GM12801 (cell line): ENCODE results near the gene MEX3D.

Source experiments
- TF ChIP-seq, protein P1 (sequence below): IDR thresholded peaks from one replicate; pipeline ENCODE4 v1.5.1; 2011; ENCODE audit warnings: control low read depth; ENCODE audit not compliant: insufficient read length; ENCODE audit errors: extremely low read depth

MEX3D gene

DNA sequence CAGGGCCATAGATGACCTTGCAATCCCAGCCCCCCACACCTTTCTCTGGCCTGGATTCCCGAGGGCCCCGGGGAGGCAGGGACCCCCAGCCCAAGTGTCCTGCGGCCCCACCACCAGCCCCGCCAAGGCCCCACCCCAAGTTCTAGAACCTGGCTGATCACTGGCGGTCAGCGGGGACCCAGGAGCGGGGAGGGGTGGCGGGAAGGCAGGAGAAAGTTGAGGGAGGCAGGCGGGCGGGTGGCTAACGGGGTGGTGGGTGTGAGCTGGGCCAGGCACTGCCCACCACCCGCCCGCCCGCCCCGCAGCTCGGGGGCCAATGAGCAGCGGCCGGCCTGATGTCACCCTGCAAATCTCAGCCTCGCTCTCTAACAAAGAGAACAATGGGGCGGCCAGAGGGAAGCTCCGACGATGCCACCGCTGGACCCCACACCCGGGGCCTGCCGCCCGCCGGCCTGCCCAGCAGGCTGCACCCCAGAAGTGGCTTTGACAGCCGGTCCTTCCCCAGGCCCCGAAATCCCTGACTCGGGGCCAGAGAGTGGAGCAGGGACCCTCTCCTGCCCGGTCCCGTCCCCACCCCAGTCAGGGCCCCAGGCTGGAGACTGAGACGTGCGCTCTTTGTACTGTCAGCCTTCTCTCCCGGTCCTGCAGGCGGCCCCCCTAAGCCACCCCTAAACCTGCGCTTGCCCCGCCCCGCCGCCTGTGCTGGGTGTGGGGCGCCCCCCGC, 1.6 kb downstream of the MEX3D start:
- TF ChIP-seq, protein P1, sequence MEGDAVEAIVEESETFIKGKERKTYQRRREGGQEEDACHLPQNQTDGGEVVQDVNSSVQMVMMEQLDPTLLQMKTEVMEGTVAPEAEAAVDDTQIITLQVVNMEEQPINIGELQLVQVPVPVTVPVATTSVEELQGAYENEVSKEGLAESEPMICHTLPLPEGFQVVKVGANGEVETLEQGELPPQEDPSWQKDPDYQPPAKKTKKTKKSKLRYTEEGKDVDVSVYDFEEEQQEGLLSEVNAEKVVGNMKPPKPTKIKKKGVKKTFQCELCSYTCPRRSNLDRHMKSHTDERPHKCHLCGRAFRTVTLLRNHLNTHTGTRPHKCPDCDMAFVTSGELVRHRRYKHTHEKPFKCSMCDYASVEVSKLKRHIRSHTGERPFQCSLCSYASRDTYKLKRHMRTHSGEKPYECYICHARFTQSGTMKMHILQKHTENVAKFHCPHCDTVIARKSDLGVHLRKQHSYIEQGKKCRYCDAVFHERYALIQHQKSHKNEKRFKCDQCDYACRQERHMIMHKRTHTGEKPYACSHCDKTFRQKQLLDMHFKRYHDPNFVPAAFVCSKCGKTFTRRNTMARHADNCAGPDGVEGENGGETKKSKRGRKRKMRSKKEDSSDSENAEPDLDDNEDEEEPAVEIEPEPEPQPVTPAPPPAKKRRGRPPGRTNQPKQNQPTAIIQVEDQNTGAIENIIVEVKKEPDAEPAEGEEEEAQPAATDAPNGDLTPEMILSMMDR = no peak

DNA sequence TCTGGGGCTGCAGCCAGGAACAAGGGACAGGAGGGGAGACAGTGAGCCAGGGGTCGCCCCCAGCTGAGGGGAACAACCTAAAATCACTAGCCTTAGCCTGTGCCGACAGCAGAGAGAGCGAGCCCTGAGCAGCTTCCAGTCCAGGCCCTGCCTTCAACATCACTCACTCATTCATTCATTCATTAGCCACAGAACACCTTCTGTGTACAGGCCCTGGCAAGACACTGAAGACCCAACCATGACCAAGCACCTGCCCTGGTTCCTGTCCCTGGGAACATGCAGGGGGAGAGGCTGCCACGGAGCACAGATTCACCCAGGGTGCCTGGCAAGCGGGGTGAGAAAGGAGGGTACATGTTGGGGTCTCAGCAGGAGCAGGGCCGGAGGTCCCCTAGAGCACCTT, 4.9 kb downstream of the MEX3D start:
- TF ChIP-seq, protein P1 = no peak

DNA sequence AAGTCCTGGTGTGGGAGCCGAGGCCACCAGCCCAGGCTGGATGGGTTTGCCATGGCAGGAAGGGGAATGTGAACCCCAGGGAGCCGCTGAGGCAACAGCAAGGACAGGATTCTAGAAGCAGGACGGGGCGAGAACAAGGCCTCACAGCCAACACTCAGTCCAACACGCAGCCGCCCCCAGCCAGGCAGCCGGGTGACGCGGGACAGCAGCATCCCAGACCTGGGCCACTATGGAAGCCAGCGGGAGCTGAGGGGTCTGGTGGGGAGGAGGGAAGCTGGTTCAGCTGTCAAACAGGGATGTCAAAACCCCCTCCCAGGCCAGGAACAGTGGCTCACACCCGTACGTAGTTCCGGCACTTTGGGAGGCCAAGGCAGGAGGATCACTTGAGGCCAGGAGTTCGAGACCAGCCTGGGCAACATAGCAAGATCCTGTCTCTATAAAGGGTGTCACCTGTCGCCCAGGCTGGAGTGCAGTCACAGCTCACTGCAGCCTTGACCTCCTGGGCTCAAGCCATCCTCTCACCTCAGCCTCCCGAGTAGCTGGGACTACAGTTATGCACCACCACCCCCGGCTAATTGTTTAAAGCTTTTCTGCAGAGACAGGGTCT, 6.8 kb downstream of the MEX3D start:
- TF ChIP-seq, protein P1 = no peak

DNA sequence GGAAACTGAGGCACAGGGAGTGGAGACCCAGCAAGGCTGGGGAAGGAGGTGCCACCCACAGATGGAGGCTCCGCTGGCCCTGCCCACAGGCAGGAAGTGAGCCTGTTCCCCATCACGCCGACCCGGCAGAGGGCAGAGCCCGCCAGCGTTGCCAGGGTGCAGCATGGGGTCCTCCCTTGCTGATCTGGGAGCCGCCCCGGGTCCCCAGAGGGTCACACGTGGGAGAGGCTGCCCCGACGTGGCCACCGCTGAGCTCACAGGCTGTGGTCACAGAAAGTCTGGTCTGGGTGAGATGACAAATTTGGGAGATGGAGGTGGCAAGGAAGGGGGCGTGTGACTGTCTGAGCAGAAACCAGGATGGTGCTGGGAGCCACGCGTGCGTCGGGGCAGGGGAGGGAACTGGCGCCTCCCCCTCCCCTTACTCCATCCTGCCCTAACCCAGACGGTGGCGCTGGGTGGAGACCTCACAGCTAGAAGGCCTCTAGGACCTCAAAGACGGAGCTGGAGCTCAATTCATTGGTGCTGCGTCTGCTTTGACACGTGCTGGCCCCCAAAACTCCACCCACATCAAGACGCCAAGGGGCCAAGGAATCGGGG, 7.7 kb downstream of the MEX3D start:
- TF ChIP-seq, protein P1 = no peak

DNA sequence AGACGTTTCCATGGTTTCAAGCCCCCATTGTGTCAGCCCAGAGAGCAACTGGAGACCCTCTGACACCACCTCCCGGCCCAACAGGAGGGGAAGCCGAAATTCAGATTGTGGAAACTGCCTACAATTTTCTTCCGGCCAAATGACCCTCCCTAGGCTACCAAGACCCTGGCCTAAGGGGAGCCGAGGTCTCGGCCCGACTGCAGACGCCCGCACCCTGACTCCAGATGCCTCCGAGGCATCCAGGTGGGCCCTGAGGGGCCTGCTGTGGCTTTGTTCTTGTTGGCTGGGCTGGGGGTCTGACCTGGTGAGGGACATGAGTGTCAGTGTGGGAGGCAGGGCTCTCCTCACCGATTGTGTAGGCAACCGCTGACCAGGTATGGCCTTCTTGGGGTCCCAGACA, 9.6 kb downstream of the MEX3D start:
- TF ChIP-seq, protein P1 = no peak

DNA sequence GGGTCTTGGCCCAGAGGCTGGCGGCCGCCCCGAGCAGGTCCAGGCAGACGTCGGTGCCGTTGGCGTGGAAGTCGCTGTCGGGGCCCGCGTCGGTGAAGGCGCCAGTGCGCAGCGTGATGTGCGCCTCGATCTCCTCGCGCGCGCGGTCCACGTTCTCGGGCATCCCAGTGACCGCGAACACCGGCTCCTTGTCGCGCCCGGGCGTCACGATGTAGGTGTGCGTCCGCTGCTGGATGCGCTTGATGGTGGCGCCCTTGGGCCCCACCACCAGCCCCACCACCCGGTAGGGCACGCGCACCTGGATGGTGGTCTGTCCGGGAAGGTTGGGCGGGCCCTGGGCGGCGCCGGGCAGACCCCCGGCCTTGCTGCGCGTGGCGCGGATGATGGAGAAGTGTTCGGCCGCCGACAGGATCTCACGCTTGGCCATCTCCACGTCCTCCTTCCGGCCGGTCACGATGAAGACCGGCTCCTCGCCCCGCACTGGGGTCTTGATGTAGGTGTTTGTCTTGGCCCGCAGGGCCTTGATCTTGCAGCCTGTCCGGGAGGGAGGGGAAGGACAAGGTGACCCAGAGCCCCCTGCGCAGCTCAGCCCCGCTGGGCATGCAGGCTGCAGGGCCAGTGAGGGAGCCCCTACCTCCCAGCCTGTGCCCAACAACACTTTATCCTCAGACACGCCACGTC, 11.6 kb downstream of the MEX3D start:
- TF ChIP-seq, protein P1 = no peak
